GM23338 (cell line): ENCODE data around the gene PCGF3. TPM values are rescaled to one million over a fixed set of nuclear protein-coding genes. Genes with fewer than 3 reads are reported as not detected.

Experiments used
- ATAC-seq: fragments of 200-7000 bp; cut with Tn5 transposase; 3 replicates; pipeline ENCODE4 v1.9.1; 2020
- DNase-seq: peaks from one replicate; pipeline ENCODE4 v3.0.0-alpha.2; 2015; ENCODE audit warnings: low spot score
- H2AFZ ChIP-seq: fragments of 200-600 bp; sonication (generic); 2 replicates; pipeline ENCODE4 v1.8.0; 2016; ENCODE audit warnings: antibody characterized with exemption, mild to moderate bottlenecking, moderate library complexity
- H3F3A ChIP-seq: fragments of 200-600 bp; sonication (generic); replicated peaks from 2 replicates; pipeline ENCODE4 v1.8.0; 2017; ENCODE audit warnings: antibody characterized with exemption, mixed run types, low read depth
- H3K27ac ChIP-seq: fragments of 200-600 bp; sonication (generic); 2 replicates; pipeline ENCODE4 v1.6.1; 2016; ENCODE audit warnings: low read depth
- H3K27me3 ChIP-seq: fragments of 200-600 bp; sonication (generic); 2 replicates; pipeline ENCODE4 v1.8.0; 2016; ENCODE audit warnings: mild to moderate bottlenecking, mixed run types, moderate library complexity; ENCODE audit not compliant: insufficient read depth
- H3K36me3 ChIP-seq: fragments of 200-600 bp; sonication (generic); 2 replicates; pipeline ENCODE4 v1.8.0; 2016; ENCODE audit warnings: mild to moderate bottlenecking; ENCODE audit not compliant: insufficient read depth
- H3K4me1 ChIP-seq: fragments of 200-600 bp; sonication (generic); 2 replicates; pipeline ENCODE4 v1.8.0; 2016; ENCODE audit warnings: mild to moderate bottlenecking, moderate library complexity; ENCODE audit not compliant: insufficient read depth
- H3K4me2 ChIP-seq: fragments of 200-600 bp; sonication (generic); 2 replicates; pipeline ENCODE4 v1.7.1; 2017; ENCODE audit warnings: mixed run types
- H3K4me3 ChIP-seq: fragments of 200-600 bp; sonication (generic); 2 replicates; pipeline ENCODE4 v1.6.1; 2016; ENCODE audit warnings: mixed run types
- H3K79me2 ChIP-seq: fragments of 200-600 bp; sonication (generic); replicated peaks from 2 replicates; pipeline ENCODE4 v1.8.0; 2017; ENCODE audit warnings: mild to moderate bottlenecking; ENCODE audit not compliant: insufficient read depth
- H3K9me2 ChIP-seq: fragments of 200-600 bp; sonication (generic); 2 replicates; pipeline ENCODE4 v1.8.0; 2017; ENCODE audit not compliant: insufficient read depth
- H4K20me1 ChIP-seq: fragments of 200-600 bp; sonication (generic); replicated peaks from 2 replicates; pipeline ENCODE4 v1.8.0; 2017; ENCODE audit warnings: mild to moderate bottlenecking; ENCODE audit not compliant: insufficient read depth
- H3K27ac Mint-ChIP-seq: 2 replicates; pipeline ENCODE4 v1.8.0; 2020; ENCODE audit warnings: inconsistent platforms, mild to moderate bottlenecking, moderate library complexity, mixed read lengths
- H3K27me3 Mint-ChIP-seq: 3 replicates; pipeline ENCODE4 v1.8.0; 2022; ENCODE audit warnings: low read depth, mild to moderate bottlenecking, moderate library complexity, mixed read lengths, inconsistent platforms; ENCODE audit not compliant: insufficient read depth, poor library complexity
- H3K36me3 Mint-ChIP-seq: 3 replicates; pipeline ENCODE4 v1.8.0; 2021; ENCODE audit warnings: low read depth, mild to moderate bottlenecking, inconsistent platforms, moderate library complexity, mixed read lengths
- H3K4me1 Mint-ChIP-seq: 3 replicates; pipeline ENCODE4 v1.8.0; 2020; ENCODE audit warnings: mild to moderate bottlenecking, inconsistent platforms, mixed read lengths
- H3K4me3 Mint-ChIP-seq: 3 replicates; pipeline ENCODE4 v1.8.0; 2021; ENCODE audit warnings: moderate library complexity, mild to moderate bottlenecking, inconsistent platforms, mixed read lengths
- H3K9me3 Mint-ChIP-seq: 3 replicates; pipeline ENCODE4 v1.8.0; 2020; ENCODE audit warnings: moderate library complexity, mild to moderate bottlenecking, inconsistent platforms, mixed read lengths
- CREB1 ChIP-seq: fragments of 250-450 bp; sonication (Bioruptor Pico); IDR thresholded peaks from 2 replicates; pipeline ENCODE4 v1.5.0; 2020; ENCODE audit warnings: low read depth, mild to moderate bottlenecking, moderate library complexity
- CTCF ChIP-seq, 2 experiments: fragments of 200-600 bp in 1 of 2; sonication (generic) in 1 of 2; conservative IDR thresholded peaks; 2 replicates each; pipeline versions ENCODE4 v1.5.1 to v1.6.1; 2016 to 2017; ENCODE audit warnings: antibody characterized with exemption in 2 of 2, low read depth in 2 of 2, mild to moderate bottlenecking in 2 of 2, moderate library complexity in 1 of 2
- ETS1 ChIP-seq: IDR thresholded peaks from 2 replicates; pipeline ENCODE4 v1.6.1; 2016; ENCODE audit warnings: antibody characterized with exemption
- EZH2 ChIP-seq: fragments of 200-600 bp; sonication (generic); IDR thresholded peaks from one replicate; pipeline ENCODE4 v1.8.0; 2017; ENCODE audit warnings: antibody characterized with exemption, mild to moderate bottlenecking, low read depth; ENCODE audit not compliant: unreplicated experiment
- EZH2phosphoT487 ChIP-seq: fragments of 200-600 bp; sonication (generic); IDR thresholded peaks from one replicate; pipeline ENCODE4 v1.8.1; 2018; ENCODE audit warnings: antibody characterized with exemption; ENCODE audit not compliant: unreplicated experiment
- JUNB ChIP-seq: IDR thresholded peaks from one replicate; pipeline ENCODE4 v1.6.1; 2016; ENCODE audit warnings: antibody characterized with exemption; ENCODE audit not compliant: unreplicated experiment
- NANOG ChIP-seq: IDR thresholded peaks from 2 replicates; pipeline ENCODE4 v1.6.1; 2016; ENCODE audit warnings: antibody characterized with exemption, borderline replicate concordance
- POLR2AphosphoS5 ChIP-seq: IDR thresholded peaks from 2 replicates; pipeline ENCODE4 v1.6.1; 2016; ENCODE audit warnings: antibody characterized with exemption, low read depth
- REST ChIP-seq: IDR thresholded peaks from one replicate; pipeline ENCODE4 v1.6.1; 2018; ENCODE audit warnings: antibody characterized with exemption; ENCODE audit not compliant: unreplicated experiment
- STAT1 ChIP-seq: IDR thresholded peaks from one replicate; pipeline ENCODE4 v1.6.1; 2016; ENCODE audit warnings: antibody characterized with exemption; ENCODE audit not compliant: unreplicated experiment
- ZNF114 ChIP-seq: fragments of 250-450 bp; sonication (Bioruptor Pico); IDR thresholded peaks from 2 replicates; pipeline ENCODE4 v1.5.0; 2020; ENCODE audit warnings: mild to moderate bottlenecking, moderate library complexity
- ZNF331 ChIP-seq: fragments of 250-450 bp; sonication (Bioruptor Pico); IDR thresholded peaks from 2 replicates; pipeline ENCODE4 v1.5.0; 2020; ENCODE audit warnings: low read depth, mild to moderate bottlenecking, moderate library complexity
- ZNF462 ChIP-seq: fragments of 250-450 bp; sonication (Bioruptor Pico); IDR thresholded peaks from 2 replicates; pipeline ENCODE4 v1.5.0; 2020; ENCODE audit warnings: mild to moderate bottlenecking, moderate library complexity
- polyA plus RNA-seq: library from polyadenylated mRNA; unstranded; fragments of >200 nt; fragmentation: Nextera tagmentation; extraction: Ambion mirVana; gene quantifications from 2 replicates; pipeline ENCODE4 v1.2.1, GENCODE V29; 2016
- total RNA-seq: library from RNA; depleted of rRNA; stranded (reverse); fragments of >200 nt; shearing (Covaris generic); gene quantifications from 2 replicates; pipeline ENCODE4 v1.2.3, GENCODE V29; 2014

The PCGF3 gene
- total and polyA plus RNA-seq, 2 experiments from 2014 or later, result 33.1 to 49.0 TPM

- DNase-seq, result no peak
- no peaks in the 10 kb centered on the region for H3K9me2 ChIP-seq
- Mint-ChIP-seq H3K9me3 (no peaks in the 10 kb centered on the region), H3K27ac (no peak overlapping the region), H3K36me3 (no peaks in the 10 kb centered on the region; the same call in 2 of the 3 replicates), H3K4me1 (peaks cover 26% of the 10 kb centered on the region), H3K4me3 (no peak overlapping the region), H3K27me3 (peaks cover 53% of the 10 kb centered on the region)
- H3F3A ChIP-seq, result 0 out of 2 replicates have a peak, but pooled peaks cover 9% of the 10 kb centered on the region
- peaks cover 26% of the 10 kb centered on the region for H3K4me1 ChIP-seq
- no peak overlapping the region for H2AFZ ChIP-seq
- no peaks in the 10 kb centered on the region for H4K20me1 ChIP-seq
- ATAC-seq, result no peak
- no peak for TF ChIP-seq CREB1 (CRISPR knock-in tag)
- TF ChIP-seq CTCF (conservative IDR thresholded peaks at IDR 0.05; ENCODE audit: low read depth in 2 of 2), result no peak
- TF ChIP-seq JUNB, result no peak
- TF ChIP-seq STAT1, result no peak
- TF ChIP-seq EZH2phosphoT487, result no peak
- TF ChIP-seq ZNF114 (CRISPR knock-in tag), result no peak
- no peak for TF ChIP-seq REST
- no peak for TF ChIP-seq ZNF462
- no peak for TF ChIP-seq ETS1
- no peak for TF ChIP-seq POLR2AphosphoS5
- TF ChIP-seq ZNF331 (CRISPR knock-in tag), result no peak
- no peak for TF ChIP-seq EZH2
- TF ChIP-seq NANOG, result no peak
- H3K4me2 ChIP-seq, result no peak overlapping the region
- H3K4me3 ChIP-seq, result no peak overlapping the region
- H3K27ac ChIP-seq, result no peak overlapping the region
- peaks cover 47% of the 10 kb centered on the region for H3K27me3 ChIP-seq
- H3K36me3 ChIP-seq, result no peaks in the 10 kb centered on the region
- no peaks in the 10 kb centered on the region for H3K79me2 ChIP-seq
Measured at GRCh38 chr4:797066-797465, 91.4 kb downstream of the PCGF3 start.
